Choroid plexus epithelial cell (primary cell): Measurements from ENCODE around the gene HNRNPAB.
"Not testable (repeated sequence)": the region's sequence is repeated elsewhere in the genome, so short reads cannot be mapped to it uniquely, and the experiment has no call there.

ENCODE experiments used
- DNase-seq: peaks from one replicate; pipeline ENCODE4 v3.0.0-alpha.2; 2010; ENCODE audit warnings: low read depth
- H3K4me3 ChIP-seq: 2 replicates; pipeline ENCODE4 v1.5.1; 2011; ENCODE audit warnings: low read depth, mild to moderate bottlenecking, control low read depth, low read length, moderate library complexity
- CTCF ChIP-seq: conservative IDR thresholded peaks from 2 replicates; pipeline ENCODE4 v1.5.1; 2011; ENCODE audit warnings: low read depth, mild to moderate bottlenecking, control low read depth, inconsistent platforms, low read length, moderate library complexity

Gene HNRNPAB

DNA sequence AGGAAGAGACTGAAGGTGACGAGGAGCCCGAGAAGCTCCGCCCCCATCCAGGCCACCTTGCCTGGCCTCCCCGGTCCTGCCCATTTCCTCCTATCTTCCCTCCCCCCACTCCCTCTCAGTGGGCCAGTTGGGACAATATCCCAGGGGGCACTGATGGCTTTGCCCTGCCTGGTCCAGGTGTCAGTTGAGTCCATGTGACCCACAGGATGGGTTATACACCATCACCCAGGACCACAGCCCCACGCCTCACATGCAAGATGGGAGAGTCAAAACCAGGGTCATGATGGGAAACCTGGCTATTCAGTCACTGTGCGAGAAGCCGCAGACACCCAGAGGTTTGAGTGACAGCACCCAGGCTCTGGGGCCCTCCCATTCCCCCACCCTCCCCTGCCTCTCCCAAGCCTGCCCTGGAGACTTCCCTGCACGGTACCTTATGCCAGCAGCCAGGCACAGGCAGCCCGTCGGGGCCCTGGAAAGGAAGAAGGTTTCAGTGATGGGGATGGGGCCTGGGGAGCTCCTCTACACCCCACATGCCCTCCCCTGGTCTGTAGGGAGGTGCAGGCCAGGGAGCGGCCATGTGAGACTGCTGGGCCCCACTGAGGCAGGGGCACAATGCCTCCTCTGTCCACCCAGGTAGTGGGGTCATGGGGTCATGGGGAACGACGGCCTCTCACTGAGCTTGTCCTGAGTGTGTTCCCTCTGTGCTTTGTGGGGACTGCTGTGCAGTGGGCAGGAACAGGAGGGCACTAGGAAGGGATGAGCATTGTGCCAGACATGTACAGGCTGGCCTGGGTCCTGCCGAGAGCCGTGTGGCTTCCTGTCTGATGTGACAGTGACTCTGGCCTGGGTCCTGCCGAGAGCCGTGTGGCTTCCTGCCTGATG is 34.6 kb downstream of the HNRNPAB start:
- no peak for DNase-seq
- no peak for TF ChIP-seq CTCF
- H3K4me3 ChIP-seq: no peak overlapping the region

- DNase-seq, H3K4me3 ChIP-seq: not testable (repeated sequence)
Measured at GRCh38 chr5:178239626-178240301, 35.4 kb downstream of the HNRNPAB start.

GRCh38 chr5:178240341-178240741 is 36.0 kb downstream of the HNRNPAB start:
- no peak for DNase-seq
- no peak overlapping the region for H3K4me3 ChIP-seq
- TF ChIP-seq CTCF: no peak

DNA sequence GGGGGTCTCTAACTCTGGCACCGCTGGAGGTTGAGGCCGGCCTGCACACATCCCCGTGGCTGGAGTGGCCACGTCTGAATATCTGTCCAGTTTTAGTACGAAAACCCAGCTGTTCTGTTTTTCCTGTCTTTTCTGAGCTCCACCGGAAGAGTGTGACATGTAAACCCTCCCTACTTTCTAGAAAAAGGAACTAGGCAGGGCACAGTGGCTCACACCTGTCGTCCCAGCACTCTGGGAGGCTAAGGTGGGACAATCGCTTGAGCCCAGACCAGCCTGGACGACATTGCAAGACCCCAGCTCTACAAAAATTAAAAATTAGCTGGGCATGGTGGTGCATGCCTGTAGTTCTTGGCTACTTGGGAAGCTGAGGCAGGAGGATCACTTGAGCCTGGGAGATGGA is 36.4 kb downstream of the HNRNPAB start:
- TF ChIP-seq CTCF: no peak
- no peak overlapping the region for H3K4me3 ChIP-seq
- no peak for DNase-seq

DNA sequence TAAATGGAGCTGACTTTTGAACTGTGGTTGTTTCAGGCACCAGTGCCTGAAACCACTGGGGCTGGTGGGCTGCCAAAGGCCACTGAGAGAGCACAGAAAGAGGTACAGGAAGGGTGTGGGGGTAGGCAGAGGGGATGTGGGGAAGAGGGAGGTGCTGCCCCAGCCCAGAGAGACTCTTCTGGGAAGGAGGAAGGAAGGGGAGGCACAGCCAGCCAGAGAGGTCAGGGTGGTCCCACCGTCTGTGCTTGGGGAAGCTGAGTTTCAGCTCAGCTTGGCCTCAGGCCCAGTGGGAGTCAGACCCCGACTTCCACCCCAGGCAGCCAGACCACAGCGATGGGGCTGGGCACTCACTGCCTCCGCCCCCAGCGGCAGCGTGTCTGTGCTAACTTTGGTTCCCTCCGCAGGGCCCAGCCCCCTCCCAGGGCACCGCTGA is 36.9 kb downstream of the HNRNPAB start:
- H3K4me3 ChIP-seq: no peak overlapping the region
- TF ChIP-seq CTCF: no peak
- no peak for DNase-seq

DNA sequence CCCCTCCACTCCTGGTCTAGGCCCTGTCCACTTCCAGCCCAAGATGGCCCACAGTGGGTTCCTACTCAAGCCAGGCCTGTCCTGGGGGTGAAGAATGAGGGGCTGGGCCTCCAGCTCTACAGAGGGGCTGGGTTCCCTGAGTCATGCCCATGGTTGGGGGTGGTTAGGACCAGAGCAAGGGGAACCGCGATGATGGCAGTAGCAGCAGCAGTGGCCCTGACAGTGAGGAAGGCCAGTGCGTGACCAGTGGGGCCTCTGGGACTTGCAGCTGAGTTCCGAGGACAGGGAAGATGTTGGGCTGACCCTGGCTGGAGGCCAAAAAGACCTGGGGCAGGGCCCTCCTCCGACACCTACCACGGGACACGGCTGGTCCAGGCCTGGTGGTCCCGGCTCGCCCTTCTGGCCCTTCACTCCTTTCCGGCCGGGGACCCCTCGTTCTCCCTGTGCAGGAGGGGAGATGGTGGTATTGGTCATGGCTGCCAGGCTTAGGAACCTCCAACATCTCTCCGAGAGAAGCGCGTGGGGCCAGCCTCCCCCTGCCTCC is 37.4 kb downstream of the HNRNPAB start:
- no peak for DNase-seq
- H3K4me3 ChIP-seq: no peak overlapping the region
- no peak for TF ChIP-seq CTCF

GRCh38 chr5:178242416-178242815 is 38.1 kb downstream of the HNRNPAB start:
- no peak for DNase-seq
- no peak overlapping the region for H3K4me3 ChIP-seq
- TF ChIP-seq CTCF: no peak
